HEK293 (cell line): ENCODE results near the gene RTP5.

ENCODE experiments used
- CTCF ChIP-seq: fragments of 450-650 bp; formaldehyde crosslinking; IDR thresholded peaks from 2 replicates; pipeline ENCODE4 v1.5.1; 2016; ENCODE audit warnings: missing biosample characterization, missing genetic modification characterization
- REST ChIP-seq: fragments of 450-650 bp; formaldehyde crosslinking; IDR thresholded peaks from 2 replicates; pipeline ENCODE4 v1.5.1; 2016; ENCODE audit warnings: missing biosample characterization, missing genetic modification characterization
- ZSCAN18 ChIP-seq: fragments of 450-650 bp; formaldehyde crosslinking; IDR thresholded peaks from 2 replicates; pipeline ENCODE4 v1.5.1; 2016; ENCODE audit warnings: missing biosample characterization, missing genetic modification characterization

GRCh38 chr2:241859436-241860183 is 9.9 kb upstream of the RTP5 start:
- TF ChIP-seq ZSCAN18 (tag by site-specific recombination) (no peak), CTCF (tag by site-specific recombination) (no peak), REST (tag by site-specific recombination) (no peak)
